OCI-M2 (cell line): ENCODE measurements around the gene SMYD5.
"Not testable (repeated sequence)": the region's sequence is repeated elsewhere in the genome, so short reads cannot be mapped to it uniquely, and the experiment has no call there.

Source experiments
- DNase-seq: peaks from one replicate; lab custom pipeline; 2025; ENCODE audit not compliant: unreplicated experiment; lab: John Stamatoyannopoulos, UW

Gene SMYD5

DNA sequence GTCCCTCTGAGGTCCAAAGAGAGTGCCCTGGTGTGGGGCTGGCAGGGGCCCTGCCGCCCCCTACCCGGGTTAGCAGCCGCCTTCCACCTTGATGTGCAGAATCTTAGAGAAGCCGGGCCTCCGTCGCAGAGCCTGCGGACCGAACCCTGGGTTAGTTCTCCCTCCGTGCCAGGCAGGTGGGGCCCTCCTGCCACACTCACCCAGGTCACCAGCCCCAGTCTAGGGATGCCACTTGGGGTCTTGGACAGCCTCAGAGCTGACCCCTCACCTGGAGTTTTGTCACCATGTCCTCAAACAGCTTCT is 44.8 kb downstream of the SMYD5 start:
- DNase-seq, result no peak

DNA sequence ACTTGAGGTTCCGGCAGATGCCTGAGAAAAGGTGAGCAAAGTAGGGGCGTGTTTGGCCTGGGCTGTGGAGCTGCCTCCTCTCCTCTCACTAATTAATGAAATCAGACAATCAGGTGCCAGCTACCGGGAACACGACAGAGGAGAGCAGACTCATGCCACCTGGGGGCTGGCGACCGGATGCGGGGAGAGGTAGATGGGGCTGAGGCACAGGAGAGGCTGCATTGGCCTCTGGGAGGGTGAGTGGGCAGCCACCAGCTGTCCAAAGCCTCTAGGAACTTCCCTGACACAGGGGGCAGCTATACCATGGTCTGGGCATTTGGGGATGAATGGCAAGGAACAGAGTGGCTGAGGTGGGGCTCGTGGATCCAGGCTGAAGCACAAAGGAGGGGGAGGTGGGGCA is 45.2 kb downstream of the SMYD5 start:
- no peak for DNase-seq

DNA sequence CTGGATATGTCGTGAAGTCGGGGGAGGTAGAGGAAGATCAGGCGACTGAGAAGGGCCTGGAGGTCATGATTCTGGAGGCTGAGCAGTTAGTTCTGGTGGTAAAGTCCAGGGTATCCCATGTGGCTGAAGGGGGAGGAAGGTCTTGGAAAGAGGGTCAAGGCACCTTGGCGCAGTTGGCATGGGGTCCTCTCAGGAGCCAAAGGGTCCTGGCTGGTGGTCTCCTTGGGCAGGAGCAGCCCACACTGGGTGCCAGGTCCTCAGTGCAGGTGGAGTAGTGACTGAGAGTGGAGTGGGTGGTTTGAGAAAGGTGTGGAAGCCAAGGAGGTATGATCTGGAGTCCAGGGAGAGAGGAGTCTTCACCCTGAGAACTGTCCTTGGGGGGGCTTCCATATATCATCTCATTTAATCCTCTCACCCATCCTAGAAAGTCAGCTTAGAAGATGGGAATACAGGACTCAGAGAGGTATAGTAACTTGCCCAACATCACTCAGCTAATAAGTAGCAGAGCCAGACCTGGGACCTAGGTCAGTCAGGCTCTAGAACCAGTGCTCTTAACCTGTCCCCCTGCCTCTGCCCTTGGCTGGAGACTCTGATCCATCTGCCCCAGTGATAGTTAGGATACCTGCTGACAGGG is 45.8 kb downstream of the SMYD5 start:
- DNase-seq, result no peak

DNA sequence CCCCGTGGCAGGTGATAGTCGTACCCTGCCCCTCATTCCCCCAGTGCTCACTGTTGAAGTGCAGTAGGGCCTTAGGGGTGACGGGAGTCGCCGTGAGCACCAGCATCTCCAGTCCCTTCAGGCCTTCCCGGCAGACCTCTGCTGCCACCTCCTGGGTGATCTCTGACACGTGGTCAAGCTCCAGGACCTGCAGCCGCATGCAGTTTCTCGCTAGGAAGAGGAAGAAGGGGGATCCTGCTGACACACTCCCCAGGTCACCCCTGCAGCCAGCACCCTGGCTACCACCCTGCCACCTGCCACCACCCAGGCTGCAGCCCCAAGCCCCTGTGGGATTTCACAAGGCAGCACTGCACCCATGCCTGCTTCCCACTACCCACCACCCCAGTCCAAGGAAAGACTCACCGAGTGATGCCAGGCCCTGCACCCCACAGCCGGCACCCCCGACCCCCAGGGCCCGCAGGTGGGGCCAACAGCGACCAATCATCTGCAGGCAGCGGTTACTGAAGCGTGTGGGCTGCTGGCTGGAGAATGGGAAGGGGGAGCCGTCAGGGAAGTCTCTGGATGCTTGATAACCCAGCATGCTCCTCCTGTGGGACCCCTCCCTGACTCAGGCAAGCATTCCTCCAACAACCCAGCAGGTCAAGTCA is 46.4 kb downstream of the SMYD5 start:
- DNase-seq, result no peak

- no peak for DNase-seq
Observed at GRCh38 chr2:73262108-73262651, 48.1 kb downstream of the SMYD5 start.

- not testable (repeated sequence) for DNase-seq
Observed at GRCh38 chr2:73262691-73263429, 48.8 kb downstream of the SMYD5 start.

DNA sequence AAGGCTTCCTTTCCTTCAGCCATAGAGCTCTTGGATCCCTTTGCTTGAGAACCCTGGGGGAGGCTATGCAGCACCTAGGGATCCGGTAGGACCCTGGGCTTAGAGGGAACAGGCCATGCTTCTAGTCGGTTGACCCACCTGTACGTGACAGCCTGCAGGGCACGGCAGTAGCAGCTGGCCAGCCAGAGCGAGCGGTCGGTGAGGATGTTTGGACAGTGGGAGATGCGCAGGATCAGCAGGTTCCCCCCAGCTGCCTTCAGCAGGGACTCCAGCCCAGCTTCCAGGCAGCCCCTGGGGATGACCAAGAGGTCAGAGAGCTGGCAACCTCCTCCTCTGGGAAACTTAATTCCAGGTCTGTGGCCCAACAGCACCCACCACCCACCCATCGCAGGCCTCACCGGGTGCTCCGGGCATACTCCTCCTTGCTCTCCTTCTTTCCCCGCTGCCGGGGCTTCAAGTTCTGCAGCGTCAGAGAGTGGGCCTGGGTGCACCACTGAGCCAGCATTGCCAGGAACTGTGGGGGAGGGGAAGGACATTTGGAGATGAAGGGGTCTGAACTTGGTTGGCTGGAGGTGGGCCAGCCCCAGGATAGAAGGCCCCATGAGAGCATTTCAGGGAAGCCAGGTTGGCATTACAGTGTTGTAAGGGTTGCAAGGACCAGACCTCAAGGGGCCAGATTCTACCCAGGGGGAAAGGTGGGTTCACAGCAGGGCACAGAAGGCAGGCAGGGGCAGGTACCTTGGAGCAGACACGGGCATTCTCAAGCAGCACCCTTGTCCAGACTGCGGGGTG is 49.7 kb downstream of the SMYD5 start:
- DNase-seq, result no peak

DNA sequence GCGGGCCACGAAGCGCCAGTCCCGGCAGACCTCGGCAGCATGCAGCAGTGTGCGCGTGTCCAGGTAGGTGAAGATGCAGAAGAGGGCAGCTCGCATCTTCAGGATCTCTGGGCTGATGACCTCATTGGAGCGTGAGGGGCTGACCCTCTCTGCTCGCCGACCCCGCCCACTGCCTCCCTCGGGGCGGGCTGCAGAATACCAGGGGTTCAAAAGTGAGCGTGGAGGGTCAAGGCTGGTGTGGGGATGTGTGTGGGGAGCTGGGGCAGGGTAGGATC is 50.2 kb downstream of the SMYD5 start:
- DNase-seq, result no peak

GRCh38 chr2:73264783-73265182 is 50.7 kb downstream of the SMYD5 start:
- no peak for DNase-seq

GRCh38 chr2:73265298-73266060 is 51.4 kb downstream of the SMYD5 start:
- DNase-seq, result no peak

DNA sequence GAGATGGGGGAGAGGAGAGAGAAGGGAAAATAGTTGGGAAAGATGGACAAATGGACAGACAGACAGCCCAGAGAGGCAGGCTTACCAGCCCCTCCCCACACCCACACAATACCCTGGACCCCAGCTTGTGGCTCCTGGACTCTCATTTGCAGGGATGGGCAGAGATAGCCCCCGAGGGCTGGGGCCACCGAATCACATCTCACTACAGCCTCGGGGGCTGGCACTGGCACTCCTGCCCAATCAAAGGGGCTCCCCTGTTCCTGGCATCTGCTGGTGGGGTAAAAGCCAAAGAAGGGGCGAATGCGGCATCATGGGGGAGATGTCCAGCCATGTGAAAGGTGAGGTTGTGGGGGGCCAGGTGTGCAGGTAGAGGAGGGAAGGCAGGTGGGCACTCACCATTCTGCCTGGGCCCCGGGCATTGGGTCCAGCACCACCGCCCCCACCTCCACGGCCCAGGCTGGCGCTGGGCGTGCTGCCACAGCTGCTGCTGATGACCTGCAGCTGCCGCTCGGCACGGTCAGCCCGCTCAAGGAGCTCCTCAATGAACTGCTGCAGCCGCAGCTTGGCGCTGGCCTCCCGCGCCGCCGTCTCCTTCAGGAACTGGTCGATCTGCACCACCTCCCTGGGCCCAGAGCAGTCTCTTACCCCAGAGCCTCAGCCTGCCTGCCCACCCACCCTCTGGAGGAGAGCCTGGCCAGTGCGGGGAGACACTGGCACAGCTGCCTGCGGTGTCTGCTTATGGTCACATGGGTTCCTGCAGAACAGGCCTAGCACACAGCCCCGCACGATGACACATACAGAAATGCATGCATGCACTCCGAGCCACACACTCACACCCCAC is 52.2 kb downstream of the SMYD5 start:
- DNase-seq, result no peak

DNA sequence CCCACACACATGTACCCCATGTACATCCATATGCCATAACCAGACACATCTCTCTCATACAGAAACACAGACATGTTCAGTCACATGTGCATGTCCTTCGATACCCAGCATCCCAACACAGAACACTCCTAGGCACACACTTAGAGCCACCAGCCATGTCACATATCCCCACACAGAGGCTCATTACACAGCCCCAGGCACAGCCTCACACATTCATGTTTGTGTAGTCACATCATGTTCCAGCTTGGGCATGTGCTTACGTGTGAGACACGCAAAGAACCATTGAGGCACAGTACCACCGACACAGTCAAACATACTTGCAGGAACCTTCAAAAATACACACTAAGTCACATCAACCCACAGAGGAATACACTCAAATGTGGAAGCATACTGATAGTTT is 53.0 kb downstream of the SMYD5 start:
- no peak for DNase-seq

GRCh38 chr2:73268366-73268829 is 54.4 kb downstream of the SMYD5 start:
- DNase-seq, result no peak

GRCh38 chr2:73268830-73269685 is 55.0 kb downstream of the SMYD5 start:
- no peak for DNase-seq

DNA sequence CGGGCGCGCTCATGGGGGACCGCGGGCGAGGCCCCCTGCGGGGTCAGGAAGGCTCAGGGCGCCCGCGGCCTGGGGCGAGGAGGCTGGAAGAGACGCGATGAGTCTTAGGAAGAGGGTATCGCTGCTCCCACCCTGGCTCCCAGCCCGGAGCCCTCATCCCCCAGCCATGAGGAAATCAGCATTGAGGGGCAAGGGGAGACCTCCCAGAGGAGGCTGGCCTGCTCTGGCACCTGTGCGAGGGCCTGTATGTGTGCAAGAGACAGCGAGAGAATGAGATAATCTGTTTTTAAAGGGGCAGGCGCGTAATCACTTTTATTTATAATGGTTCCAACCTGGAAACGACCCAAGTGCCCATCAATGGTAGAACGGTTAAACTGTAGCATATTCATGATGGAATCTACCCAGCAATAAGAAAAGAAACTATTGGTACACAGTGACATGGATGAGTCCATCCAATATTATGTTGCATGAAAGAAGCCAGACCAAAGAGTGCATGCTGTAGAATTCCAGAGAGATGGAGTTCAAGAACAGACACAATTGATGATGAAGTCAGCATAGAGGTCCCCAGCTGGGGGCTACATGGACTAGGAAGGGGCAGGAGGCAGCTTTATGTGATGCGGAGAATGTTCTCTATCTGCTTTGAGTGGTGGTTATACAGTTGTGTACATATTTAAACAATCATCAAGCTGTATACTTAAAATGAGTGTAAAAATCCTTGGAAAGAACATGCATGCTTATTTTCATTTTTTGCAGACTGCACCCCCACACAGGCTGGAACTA is 55.8 kb downstream of the SMYD5 start:
- no peak for DNase-seq

- DNase-seq, result no peak
Observed at GRCh38 chr2:73272270-73272669, 58.2 kb downstream of the SMYD5 start.
